ENCODE data around the gene CD2BP2. TPM values are rescaled to one million over a fixed set of nuclear protein-coding genes. Genes with fewer than 3 reads are reported as not detected.

CD2BP2 gene
- polyA plus RNA-seq, 3 donors, result 53.8 to 60.5 (median 56.7) TPM

DNA sequence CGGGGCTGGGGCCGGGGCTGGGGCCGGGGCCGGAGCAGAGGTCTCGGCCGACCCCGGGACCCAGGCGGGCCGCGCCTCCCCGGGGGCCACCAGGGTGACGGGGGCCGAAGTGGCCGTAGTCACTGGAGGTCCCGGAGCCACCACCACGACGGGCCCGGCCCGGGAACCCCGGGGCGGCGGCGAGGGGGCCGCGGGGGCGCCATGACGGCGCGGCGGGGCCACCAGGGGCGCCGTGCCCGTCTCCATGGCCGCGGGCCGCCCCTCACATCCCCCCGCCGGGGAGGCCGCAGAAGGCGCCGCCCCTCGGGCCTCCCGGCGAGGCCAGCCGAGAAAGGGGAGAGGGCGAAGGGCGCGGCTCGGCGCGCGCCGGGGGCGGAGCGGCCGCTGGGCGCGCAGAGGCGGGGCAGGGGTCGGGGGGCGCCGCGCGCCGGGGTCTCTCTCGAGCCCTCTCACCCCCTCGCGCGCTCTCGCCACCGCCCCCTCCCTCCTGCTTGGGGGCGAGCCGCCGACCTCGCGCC is 14.9 kb upstream of the CD2BP2 start:
- DNase-seq (ENCODE audit: extremely low read depth in 1 of 11, low read depth in 9 of 11, low spot score in 4 of 11), result no peak

DNA sequence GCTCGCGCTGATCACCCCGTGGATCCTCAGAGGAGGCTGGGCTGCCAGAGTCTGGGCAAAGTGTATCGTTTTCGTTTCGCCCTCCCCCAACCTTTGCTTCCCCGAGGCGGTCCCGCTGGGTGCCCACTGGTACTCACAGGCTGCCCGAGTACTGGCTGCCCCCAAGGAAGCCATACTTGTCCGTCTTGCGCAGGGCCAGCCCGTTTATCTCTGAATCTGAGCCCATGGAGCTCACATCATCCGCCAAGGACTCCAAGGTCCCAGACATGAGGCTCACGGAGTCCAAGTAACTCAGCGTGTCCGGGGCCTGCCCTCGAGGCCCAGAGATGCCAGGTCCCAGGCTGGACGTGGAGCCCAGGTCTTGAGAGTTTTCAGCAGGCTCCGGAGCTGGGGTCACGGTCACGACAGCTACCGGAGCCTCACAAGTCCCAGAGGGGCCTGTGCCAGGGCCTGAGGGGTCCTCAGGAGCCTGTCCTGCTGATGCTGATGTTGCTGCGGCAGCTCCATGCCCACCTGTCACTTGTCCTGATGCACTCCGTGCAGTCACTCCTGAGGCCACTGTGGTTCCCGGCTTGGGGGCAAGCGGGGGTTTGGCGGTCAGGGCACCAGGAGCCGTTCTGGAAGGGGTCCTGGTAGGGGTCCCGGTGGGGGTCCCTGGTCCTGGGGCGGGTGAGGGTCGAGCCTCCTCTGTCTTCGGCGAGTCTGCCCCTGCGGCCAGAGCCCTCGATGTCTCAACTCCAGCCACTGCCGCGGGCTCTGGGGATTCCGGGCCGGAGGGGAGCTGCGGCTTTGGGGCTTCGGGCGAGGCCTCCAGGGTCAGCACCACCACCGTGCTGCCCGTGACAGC is 14.2 kb upstream of the CD2BP2 start:
- DNase-seq (ENCODE audit: extremely low read depth in 1 of 11, low read depth in 9 of 11, low spot score in 4 of 11), result no peak

- no peak for DNase-seq (ENCODE audit: extremely low read depth in 1 of 11, low read depth in 9 of 11, low spot score in 4 of 11)
These were observed 13.6 kb upstream of the CD2BP2 start for GRCh38 chr16:30368792-30369090.

DNA sequence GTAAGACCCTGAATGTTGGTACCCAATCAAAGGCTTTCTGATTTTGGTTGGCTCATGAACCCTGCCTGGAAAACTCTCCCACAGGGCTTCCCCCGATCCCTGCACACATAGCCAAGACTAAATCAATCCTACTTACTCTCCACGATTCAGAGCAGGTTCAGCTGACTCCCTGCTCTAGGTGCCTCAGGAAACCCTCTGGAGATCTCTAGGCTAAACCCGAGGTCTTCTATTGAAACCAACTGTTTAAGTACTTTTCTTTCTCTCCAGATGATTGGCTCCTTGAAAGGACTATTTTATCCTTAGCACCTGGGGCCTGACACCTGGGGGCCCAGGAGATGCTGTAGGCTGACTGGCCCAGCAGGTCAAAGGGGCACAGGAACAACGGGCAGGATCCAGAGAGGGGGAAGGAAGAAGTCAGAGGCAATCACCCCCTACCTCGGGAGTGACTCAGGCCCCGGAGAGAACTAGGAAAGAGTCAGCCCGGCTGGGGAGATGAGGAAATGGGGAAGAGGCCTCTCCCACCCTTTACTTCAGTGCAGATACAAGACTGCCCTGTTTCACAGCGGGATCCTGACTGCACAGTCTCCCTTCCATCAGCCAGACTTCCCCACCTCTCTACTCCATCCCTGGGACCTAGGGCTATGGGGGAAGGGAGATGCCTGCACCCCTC is 13.1 kb upstream of the CD2BP2 start:
- no peak for DNase-seq (ENCODE audit: extremely low read depth in 1 of 11, low read depth in 9 of 11, low spot score in 4 of 11)

DNA sequence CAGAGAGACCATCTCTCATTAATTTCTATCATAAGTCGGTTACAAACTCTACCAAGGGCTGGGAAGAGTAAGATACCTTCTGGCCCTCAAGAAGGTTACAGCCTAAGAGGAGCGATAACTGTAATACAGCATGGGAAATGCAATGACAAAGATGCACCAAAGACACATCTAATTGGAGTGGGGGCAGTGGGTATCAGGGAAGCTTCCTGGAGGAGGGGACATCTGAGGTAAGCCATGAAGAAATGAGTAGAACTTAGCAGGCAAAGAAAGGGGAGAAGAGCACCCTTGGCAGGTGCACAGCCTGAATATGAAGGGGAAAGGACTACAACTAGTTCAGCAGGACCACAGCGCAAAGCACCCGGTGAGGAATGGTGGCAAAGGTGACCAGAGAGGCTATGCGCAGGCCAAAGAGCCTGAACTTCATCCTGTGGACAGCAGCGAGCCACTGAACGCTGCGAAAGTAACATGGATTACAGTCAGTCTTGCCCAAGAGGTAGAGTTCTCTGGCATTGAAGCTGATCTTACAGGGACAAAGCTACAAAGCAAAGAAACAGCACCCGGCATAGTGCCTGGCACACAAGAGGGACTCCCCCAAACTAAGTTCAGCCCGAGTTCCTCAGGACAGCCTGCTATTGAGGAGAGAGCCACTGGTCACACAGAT is 12.4 kb upstream of the CD2BP2 start:
- DNase-seq (ENCODE audit: extremely low read depth in 1 of 11, low read depth in 9 of 11, low spot score in 4 of 11), result no peak

GRCh38 chr16:30366511-30366910 is 11.4 kb upstream of the CD2BP2 start:
- no peak for DNase-seq (ENCODE audit: extremely low read depth in 1 of 11, low read depth in 9 of 11, low spot score in 4 of 11)

GRCh38 chr16:30365200-30365599 is 10.1 kb upstream of the CD2BP2 start:
- no peak for DNase-seq (ENCODE audit: extremely low read depth in 1 of 11, low read depth in 9 of 11, low spot score in 4 of 11)

DNA sequence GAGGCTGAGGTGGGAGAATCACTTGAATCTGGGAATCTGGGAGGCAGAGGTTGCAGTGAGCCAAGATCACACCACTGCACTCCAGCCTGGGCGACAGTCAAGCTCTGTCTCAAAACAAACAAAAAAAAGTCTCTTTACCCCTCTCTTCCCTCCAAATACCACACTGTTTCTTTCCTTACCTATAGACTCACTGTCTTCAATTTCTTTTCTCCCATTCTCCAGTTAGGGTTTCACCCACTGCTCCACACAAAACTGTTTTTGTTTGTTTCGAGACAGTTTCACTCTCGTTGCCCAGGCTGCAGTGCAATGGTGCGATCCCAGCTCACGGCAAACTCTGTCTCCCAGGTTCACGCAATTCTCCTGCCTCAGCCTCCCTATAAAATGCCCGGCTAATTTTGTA is 6.1 kb upstream of the CD2BP2 start:
- DNase-seq (ENCODE audit: extremely low read depth in 1 of 11, low read depth in 9 of 11, low spot score in 4 of 11), result no peak

GRCh38 chr16:30359871-30360170 is 4.7 kb upstream of the CD2BP2 start:
- DNase-seq (ENCODE audit: extremely low read depth in 1 of 11, low read depth in 9 of 11, low spot score in 4 of 11), result no peak

DNA sequence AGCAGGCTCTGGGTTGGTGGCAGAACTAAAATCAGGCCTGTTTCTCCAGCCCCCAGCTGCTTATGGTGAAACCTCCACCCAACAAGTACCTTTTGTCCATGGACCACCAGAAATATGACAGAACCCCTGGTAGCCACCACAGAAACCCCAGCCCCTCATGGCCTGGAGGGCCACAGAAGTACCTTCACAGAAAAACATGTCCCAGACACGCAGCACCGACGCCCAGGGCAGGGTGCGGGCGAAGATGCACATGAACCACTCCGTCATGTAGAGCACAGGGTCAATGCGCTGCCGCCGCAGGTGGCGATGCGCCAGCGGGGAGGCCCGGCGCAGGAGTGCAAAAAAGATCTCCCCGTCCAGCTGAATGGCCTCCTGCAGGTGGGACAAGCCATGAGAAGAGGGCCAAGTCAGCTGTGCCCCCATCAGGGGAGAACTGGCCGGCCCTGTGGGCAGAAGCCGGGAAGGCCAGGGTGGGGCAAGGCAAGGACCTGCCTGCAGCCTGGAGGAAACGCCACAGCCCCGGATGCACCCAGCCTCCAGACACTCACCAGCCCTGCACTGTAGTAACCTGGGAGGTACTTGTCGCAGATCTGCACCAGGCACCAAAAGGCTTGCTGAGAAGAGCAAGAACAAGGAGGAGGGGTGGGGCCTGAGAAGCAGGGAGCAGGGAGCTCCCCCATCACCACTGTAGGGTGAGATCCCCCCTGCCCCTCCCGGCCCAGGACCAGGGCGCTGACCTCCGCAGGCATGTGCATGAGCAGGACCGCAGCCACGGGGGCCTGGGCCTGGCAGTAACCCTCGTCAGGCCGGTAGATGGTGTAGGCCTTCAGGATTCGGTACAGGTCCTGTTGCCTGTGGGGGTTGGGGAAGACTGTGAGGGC is 4.1 kb upstream of the CD2BP2 start:
- no peak for DNase-seq (ENCODE audit: extremely low read depth in 1 of 11, low read depth in 9 of 11, low spot score in 4 of 11)

GRCh38 chr16:30358577-30358936 is 3.4 kb upstream of the CD2BP2 start:
- DNase-seq (ENCODE audit: extremely low read depth in 1 of 11, low read depth in 9 of 11, low spot score in 4 of 11), result no peak

DNA sequence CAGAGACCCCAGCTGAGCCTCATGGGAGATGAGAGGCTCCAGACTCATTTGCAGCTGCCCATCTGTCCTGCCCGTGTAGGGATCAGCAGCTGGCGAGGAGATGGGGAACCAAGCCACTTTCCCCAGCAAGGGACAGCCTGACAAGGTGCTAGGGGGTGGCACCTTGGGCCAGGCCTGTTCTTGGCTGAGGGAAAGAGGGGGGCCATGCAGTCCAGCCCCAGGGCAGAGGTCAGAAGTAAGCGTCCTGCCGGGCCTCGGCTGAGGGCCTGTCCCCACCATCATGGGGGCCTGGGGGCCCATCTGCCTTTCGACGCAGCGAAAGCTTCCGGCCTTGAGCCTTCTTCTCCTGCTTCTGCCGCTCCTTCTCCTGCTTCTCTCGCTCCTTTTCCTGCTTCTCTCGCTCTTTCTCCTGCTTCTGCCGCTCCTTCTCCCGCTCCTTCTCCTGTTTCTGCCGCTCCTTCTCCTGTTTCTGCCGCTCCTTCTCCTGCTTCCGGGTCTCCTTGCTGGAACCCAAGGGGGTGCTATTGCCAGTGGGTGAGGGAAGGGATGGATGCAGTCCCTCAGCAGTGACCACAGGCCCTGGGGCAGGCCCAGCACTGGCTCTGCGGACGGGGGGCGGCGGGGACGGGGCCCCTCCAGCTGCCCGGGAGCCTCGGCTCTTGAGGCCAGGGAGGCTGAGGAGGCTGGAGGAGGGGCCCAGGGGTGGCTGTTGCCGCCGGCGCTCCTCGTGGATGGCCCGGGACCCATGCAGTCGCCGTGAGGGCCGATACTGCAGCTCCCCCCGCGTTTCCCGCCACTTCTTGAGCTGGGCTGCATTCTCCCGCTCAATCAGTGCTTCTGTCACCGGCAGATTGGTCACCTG is 2.8 kb upstream of the CD2BP2 start:
- no peak for DNase-seq (ENCODE audit: extremely low read depth in 1 of 11, low read depth in 9 of 11, low spot score in 4 of 11)

DNA sequence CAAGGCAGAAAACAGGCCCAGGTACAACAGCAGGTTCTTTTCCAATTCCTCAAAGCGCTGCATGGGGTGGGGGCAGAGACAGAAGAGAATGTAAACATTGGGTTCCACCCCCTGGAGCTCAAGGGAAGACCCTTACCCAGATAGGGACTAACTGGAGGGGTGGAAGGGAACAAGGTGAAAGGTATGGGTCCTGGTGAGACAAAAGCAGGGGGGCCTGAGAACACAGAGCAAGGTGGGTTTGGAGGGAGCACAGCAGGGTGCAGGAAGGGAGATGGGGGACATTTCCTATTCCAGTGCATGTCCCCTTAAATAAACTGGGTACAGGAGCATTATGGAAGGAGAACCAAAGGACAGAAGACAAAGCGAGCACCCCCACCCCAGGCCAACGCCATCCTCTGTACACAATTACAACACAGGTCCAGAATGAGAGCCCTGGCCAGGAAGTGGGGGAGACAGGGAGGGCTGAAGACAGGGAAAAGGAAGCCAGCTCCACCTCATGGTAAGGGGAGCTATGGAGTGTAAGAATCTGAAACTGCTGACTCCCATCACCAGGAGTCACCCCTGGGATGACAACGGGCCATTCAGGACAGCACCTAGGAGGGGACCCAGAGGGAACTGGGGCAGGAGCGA is 2.1 kb upstream of the CD2BP2 start:
- DNase-seq (ENCODE audit: extremely low read depth in 1 of 11, low read depth in 9 of 11, low spot score in 4 of 11), result no peak

GRCh38 chr16:30356401-30357084 is 1.4 kb upstream of the CD2BP2 start:
- no peak for DNase-seq (ENCODE audit: extremely low read depth in 1 of 11, low read depth in 9 of 11, low spot score in 4 of 11)

GRCh38 chr16:30355954-30356308 is 823 bp upstream of the CD2BP2 start:
- DNase-seq (ENCODE audit: extremely low read depth in 1 of 11, low read depth in 9 of 11, low spot score in 4 of 11), result no peak

GRCh38 chr16:30354423-30355143 is 525 bp downstream of the CD2BP2 start:
- no peak for DNase-seq (ENCODE audit: extremely low read depth in 1 of 11, low read depth in 9 of 11, low spot score in 4 of 11)

Data from renal cortex interstitium (tissue), 11 donors.